Neural progenitor cell (in vitro differentiated cells): ENCODE data around the gene SACM1L. TPM values are rescaled to one million over a fixed set of nuclear protein-coding genes. Genes with fewer than 3 reads are reported as not detected.

Experiments
- DNase-seq: peaks from one replicate; pipeline ENCODE4 v3.0.0-alpha.2; 2016; ENCODE audit warnings: low spot score
- H2AFZ ChIP-seq: fragments of 200-600 bp; sonication (generic); replicated peaks from 2 replicates; pipeline ENCODE4 v1.6.1; 2016; ENCODE audit warnings: antibody characterized with exemption
- H3F3A ChIP-seq: fragments of 200-600 bp; sonication (generic); 2 replicates; pipeline ENCODE4 v1.6.1; 2016; ENCODE audit warnings: antibody characterized with exemption, low read depth
- H3K27ac ChIP-seq: fragments of 200-600 bp; sonication (generic); 2 replicates; pipeline ENCODE4 v1.5.1; 2016; ENCODE audit warnings: mild to moderate bottlenecking
- H3K27me3 ChIP-seq: fragments of 200-600 bp; sonication (generic); 2 replicates; pipeline ENCODE4 v1.6.1; 2016; ENCODE audit warnings: mild to moderate bottlenecking, moderate library complexity
- H3K36me3 ChIP-seq: fragments of 200-600 bp; sonication (generic); 2 replicates; pipeline ENCODE4 v1.5.1; 2016
- H3K4me1 ChIP-seq: fragments of 200-600 bp; sonication (generic); 2 replicates; pipeline ENCODE4 v1.6.1; 2016; ENCODE audit warnings: mixed run types
- H3K4me2 ChIP-seq: fragments of 200-600 bp; sonication (generic); 2 replicates; pipeline ENCODE4 v1.6.1; 2016
- H3K4me3 ChIP-seq: fragments of 200-600 bp; sonication (generic); 2 replicates; pipeline ENCODE4 v1.5.1; 2016
- H3K79me2 ChIP-seq: fragments of 200-600 bp; sonication (generic); 2 replicates; pipeline ENCODE4 v1.6.1; 2016; ENCODE audit warnings: low read depth
- H3K9ac ChIP-seq: fragments of 200-600 bp; sonication (generic); 2 replicates; pipeline ENCODE4 v1.6.1; 2016
- H3K9me3 ChIP-seq: fragments of 200-600 bp; sonication (generic); 2 replicates; pipeline ENCODE4 v1.5.1; 2016; ENCODE audit warnings: low read depth
- H4K20me1 ChIP-seq: fragments of 200-600 bp; sonication (generic); 2 replicates; pipeline ENCODE4 v1.6.1; 2016; ENCODE audit warnings: low read depth
- H3K27ac Mint-ChIP-seq: 3 replicates; pipeline ENCODE4 v1.8.0; 2021; ENCODE audit warnings: mixed read lengths
- H3K27me3 Mint-ChIP-seq: 2 replicates; pipeline ENCODE4 v1.8.0; 2022; ENCODE audit warnings: low read depth, mild to moderate bottlenecking, inconsistent platforms, moderate library complexity, mixed read lengths; ENCODE audit not compliant: insufficient read depth
- H3K36me3 Mint-ChIP-seq: 3 replicates; pipeline ENCODE4 v1.8.0; 2021; ENCODE audit warnings: mixed read lengths
- H3K4me1 Mint-ChIP-seq: 3 replicates; pipeline ENCODE4 v1.8.0; 2021; ENCODE audit warnings: mixed read lengths
- H3K4me3 Mint-ChIP-seq: 3 replicates; pipeline ENCODE4 v1.8.0; 2021; ENCODE audit warnings: mild to moderate bottlenecking, moderate library complexity, mixed read lengths
- H3K9me3 Mint-ChIP-seq: 3 replicates; pipeline ENCODE4 v1.8.0; 2020; ENCODE audit warnings: mixed read lengths
- CTCF ChIP-seq: fragments of 200-600 bp; sonication (generic); IDR thresholded peaks from 2 replicates; pipeline ENCODE4 v1.5.1; 2017; ENCODE audit warnings: antibody characterized with exemption, mild to moderate bottlenecking
- EZH2 ChIP-seq: fragments of 200-600 bp; sonication (generic); IDR thresholded peaks from 2 replicates; pipeline ENCODE4 v1.6.1; 2017; ENCODE audit warnings: antibody characterized with exemption, mild to moderate bottlenecking, moderate library complexity
- EZH2phosphoT487 ChIP-seq: fragments of 200-600 bp; sonication (generic); IDR thresholded peaks from 2 replicates; pipeline ENCODE4 v1.6.1; 2017; ENCODE audit warnings: antibody characterized with exemption
- total RNA-seq: library from RNA; depleted of rRNA; stranded (reverse); fragments of >200 nt; gene quantifications from 2 replicates; pipeline ENCODE4 v1.2.3, GENCODE V29; 2015; ENCODE audit warnings: low replicate concordance

Gene SACM1L
- total RNA-seq, 1 donor from 2014 or later: 61.8 TPM

- Histone ChIP-seq H3K4me3 (no peak overlapping the region), H3K79me2 (no peaks in the 10 kb centered on the region), H4K20me1 (no peaks in the 10 kb centered on the region), H3K27me3 (peaks cover 2% of the 10 kb centered on the region), H3K27ac (no peak overlapping the region), H3F3A (no peaks in the 10 kb centered on the region), H3K4me2 (no peak overlapping the region), H3K9ac (no peak overlapping the region), H3K9me3 (no peaks in the 10 kb centered on the region), H2AFZ (no peak overlapping the region), H3K4me1 (no peaks in the 10 kb centered on the region), H3K36me3 (no peaks in the 10 kb centered on the region)
- no peak for DNase-seq
- Mint-ChIP-seq H3K36me3 (no peaks in the 10 kb centered on the region), H3K27ac (no peak overlapping the region), H3K27me3 (peaks cover 13% of the 10 kb centered on the region), H3K4me3 (no peak overlapping the region), H3K9me3 (peaks cover 19% of the 10 kb centered on the region), H3K4me1 (no peaks in the 10 kb centered on the region)
- no peak for TF ChIP-seq EZH2
Observed at GRCh38 chr3:45787551-45787950, 98.4 kb downstream of the SACM1L start.

DNA sequence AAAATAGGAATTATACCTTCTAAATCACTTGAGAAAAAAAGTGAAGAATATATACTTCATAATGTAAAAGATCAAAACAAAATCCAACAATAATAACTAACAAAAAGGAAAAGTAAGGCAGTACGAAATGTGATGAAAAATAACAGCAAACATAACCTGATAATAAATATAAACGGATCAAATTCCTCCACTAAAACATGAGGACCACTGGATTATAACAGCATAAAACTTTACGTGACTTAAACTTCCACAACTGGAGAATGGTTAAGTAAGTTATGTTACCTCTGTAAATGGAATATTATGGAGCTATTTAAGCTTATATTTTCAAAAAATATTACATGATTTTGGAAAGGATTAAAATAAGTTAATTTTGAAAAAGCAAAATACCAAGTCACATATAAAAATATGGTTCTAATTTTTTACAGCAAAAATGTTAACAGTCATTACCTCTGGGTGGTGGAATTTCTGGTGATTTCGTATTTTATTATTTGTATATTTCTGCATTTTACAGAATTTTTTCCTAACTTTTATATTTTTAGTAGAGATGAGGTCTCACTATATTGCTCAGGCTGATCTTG lies 100.1 kb downstream of the SACM1L start:
- peaks cover 19% of the 10 kb centered on the region for H3K9me3 Mint-ChIP-seq
- H3K4me1 Mint-ChIP-seq: peaks cover 5% of the 10 kb centered on the region
- Histone ChIP-seq H3K79me2 (no peaks in the 10 kb centered on the region), H3K27me3 (peaks cover 18% of the 10 kb centered on the region), H3K9me3 (no peaks in the 10 kb centered on the region), H2AFZ (no peak overlapping the region), H3K36me3 (no peaks in the 10 kb centered on the region), H3K4me1 (no peaks in the 10 kb centered on the region), H4K20me1 (no peaks in the 10 kb centered on the region), H3K27ac (no peak overlapping the region), H3F3A (no peaks in the 10 kb centered on the region), H3K4me3 (no peak overlapping the region), H3K4me2 (no peak overlapping the region), H3K9ac (no peak overlapping the region)
- no peaks in the 10 kb centered on the region for H3K36me3 Mint-ChIP-seq
- DNase-seq: no peak
- no peak for TF ChIP-seq CTCF
- no peak for TF ChIP-seq EZH2
- TF ChIP-seq EZH2phosphoT487: no peak
- peaks cover 23% of the 10 kb centered on the region for H3K27me3 Mint-ChIP-seq
- no peak overlapping the region for H3K4me3 Mint-ChIP-seq
- no peak overlapping the region for H3K27ac Mint-ChIP-seq

- DNase-seq: no peak
- peaks cover 17% of the 10 kb centered on the region for H3K9me3 Mint-ChIP-seq
- Histone ChIP-seq H3K27me3 (peaks cover 31% of the 10 kb centered on the region), H3K9ac (no peak overlapping the region), H3K9me3 (no peaks in the 10 kb centered on the region), H3K4me3 (no peak overlapping the region), H4K20me1 (peaks cover under 1% of the 10 kb centered on the region), H2AFZ (no peak overlapping the region), H3K4me2 (no peak overlapping the region), H3K79me2 (no peaks in the 10 kb centered on the region), H3K4me1 (peaks cover 2% of the 10 kb centered on the region), H3K36me3 (no peaks in the 10 kb centered on the region), H3F3A (no peaks in the 10 kb centered on the region), H3K27ac (no peak overlapping the region)
- H3K36me3 Mint-ChIP-seq: no peaks in the 10 kb centered on the region
- H3K27ac Mint-ChIP-seq: no peak overlapping the region
- peaks cover 7% of the 10 kb centered on the region for H3K4me1 Mint-ChIP-seq
- TF ChIP-seq EZH2phosphoT487: no peak
- no peak for TF ChIP-seq CTCF
- no peak for TF ChIP-seq EZH2
- H3K4me3 Mint-ChIP-seq: no peak overlapping the region
- H3K27me3 Mint-ChIP-seq: peaks cover 31% of the 10 kb centered on the region
Observed at GRCh38 chr3:45790596-45790995, 101.4 kb downstream of the SACM1L start.

- Mint-ChIP-seq H3K9me3 (peaks cover 17% of the 10 kb centered on the region), H3K27me3 (peaks cover 37% of the 10 kb centered on the region), H3K4me1 (peaks cover 7% of the 10 kb centered on the region), H3K27ac (no peak overlapping the region), H3K4me3 (no peak overlapping the region), H3K36me3 (no peaks in the 10 kb centered on the region)
- Histone ChIP-seq H3K4me1 (peaks cover 6% of the 10 kb centered on the region), H3K27ac (no peak overlapping the region), H3K9ac (no peak overlapping the region), H3K36me3 (no peaks in the 10 kb centered on the region), H3F3A (peaks cover 2% of the 10 kb centered on the region), H3K4me2 (no peak overlapping the region), H3K27me3 (peaks cover 45% of the 10 kb centered on the region), H3K4me3 (no peak overlapping the region), H4K20me1 (peaks cover 8% of the 10 kb centered on the region), H3K9me3 (no peaks in the 10 kb centered on the region), H2AFZ (no peak overlapping the region), H3K79me2 (no peaks in the 10 kb centered on the region)
- no peak for TF ChIP-seq CTCF
- TF ChIP-seq EZH2: no peak
- no peak for DNase-seq
Observed at GRCh38 chr3:45792036-45792435, 102.8 kb downstream of the SACM1L start.
